Vagina (tissue), 2 donors: ENCODE measurements around the gene ZC4H2.

ENCODE experiments used
- POLR2AphosphoS5 ChIP-seq, 2 donors: sonication (generic); formaldehyde crosslinking; IDR thresholded peaks; one replicate each; pipeline ENCODE4 v1.9.0; 2017; ENCODE audit warnings: antibody characterized with exemption in 2 of 2, mild to moderate bottlenecking in 2 of 2, low read depth in 1 of 2; ENCODE audit not compliant: insufficient read depth in 1 of 2
- TF ChIP-seq, protein P1 (sequence below), 3 experiments: fragments of 450-650 bp in 2 of 3; fragments of 200-600 bp in 1 of 3; sonication (generic) in 1 of 3; IDR thresholded peaks; one replicate each; pipeline ENCODE4 v1.5.1; 2017 to 2019; ENCODE audit warnings: antibody characterized with exemption in 3 of 3, mild to moderate bottlenecking in 2 of 3, moderate library complexity in 2 of 3

DNA sequence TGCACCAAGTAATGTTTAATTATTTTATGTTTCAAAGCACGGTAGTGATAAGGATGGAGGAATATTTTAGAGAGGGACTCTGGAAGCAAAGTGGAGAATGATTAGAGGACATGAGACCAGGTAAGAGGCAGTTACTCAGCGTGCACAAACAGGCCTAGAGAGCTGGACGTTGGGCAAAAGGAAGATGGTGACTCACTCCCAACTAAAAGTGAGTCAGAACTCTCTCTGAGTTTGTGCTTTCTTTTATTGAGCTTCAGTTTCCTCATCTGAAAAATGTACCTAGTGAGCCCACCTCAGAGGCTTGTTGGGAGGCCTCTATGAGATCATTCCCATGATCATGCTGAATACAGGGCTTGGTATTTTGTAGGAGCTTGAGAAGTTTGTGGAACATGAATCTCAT is 1.6 kb upstream of the ZC4H2 start:
- TF ChIP-seq POLR2AphosphoS5 (IDR thresholded peaks at IDR 0.05; ENCODE audit: insufficient read depth in 1 of 2, low read depth in 1 of 2) = no peak
- TF ChIP-seq, protein P1, sequence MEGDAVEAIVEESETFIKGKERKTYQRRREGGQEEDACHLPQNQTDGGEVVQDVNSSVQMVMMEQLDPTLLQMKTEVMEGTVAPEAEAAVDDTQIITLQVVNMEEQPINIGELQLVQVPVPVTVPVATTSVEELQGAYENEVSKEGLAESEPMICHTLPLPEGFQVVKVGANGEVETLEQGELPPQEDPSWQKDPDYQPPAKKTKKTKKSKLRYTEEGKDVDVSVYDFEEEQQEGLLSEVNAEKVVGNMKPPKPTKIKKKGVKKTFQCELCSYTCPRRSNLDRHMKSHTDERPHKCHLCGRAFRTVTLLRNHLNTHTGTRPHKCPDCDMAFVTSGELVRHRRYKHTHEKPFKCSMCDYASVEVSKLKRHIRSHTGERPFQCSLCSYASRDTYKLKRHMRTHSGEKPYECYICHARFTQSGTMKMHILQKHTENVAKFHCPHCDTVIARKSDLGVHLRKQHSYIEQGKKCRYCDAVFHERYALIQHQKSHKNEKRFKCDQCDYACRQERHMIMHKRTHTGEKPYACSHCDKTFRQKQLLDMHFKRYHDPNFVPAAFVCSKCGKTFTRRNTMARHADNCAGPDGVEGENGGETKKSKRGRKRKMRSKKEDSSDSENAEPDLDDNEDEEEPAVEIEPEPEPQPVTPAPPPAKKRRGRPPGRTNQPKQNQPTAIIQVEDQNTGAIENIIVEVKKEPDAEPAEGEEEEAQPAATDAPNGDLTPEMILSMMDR (IDR thresholded peaks at IDR 0.05) = no peak
